Gastrocnemius medialis (tissue), 4 donors: Measurements from ENCODE around the gene CAMK2N2. TPM values are rescaled to one million over a fixed set of nuclear protein-coding genes. Genes with fewer than 3 reads are reported as not detected.

Experiments used
- ATAC-seq, 2 donors: fragments of 150-250 bp; one replicate each; pipeline ENCODE4 v1.9.1; 2016
- DNase-seq, 2 donors: peaks; one replicate each; pipeline ENCODE4 v3.0.0-alpha.2; 2019
- H3K27ac ChIP-seq, 4 donors: fragments of 200-600 bp; sonication (generic); 1 replicate in 1 of 4; 2 replicates in 3 of 4; pipeline ENCODE4 v1.5.1; 2016 to 2018; ENCODE audit warnings: mild to moderate bottlenecking in 2 of 4, moderate library complexity in 1 of 4
- H3K27me3 ChIP-seq, 3 donors: fragments of 200-600 bp; sonication (generic) in 2 of 3; 1 replicate in 1 of 3; 2 replicates in 2 of 3; pipeline versions ENCODE4 v1.5.1 to v1.6.0; 2016 to 2019; ENCODE audit warnings: mild to moderate bottlenecking in 1 of 3, moderate library complexity in 1 of 3
- H3K36me3 ChIP-seq, 2 donors: fragments of 200-600 bp; sonication (generic) in 1 of 2; one replicate each; pipeline ENCODE4 v1.5.1; 2017 to 2018
- H3K4me1 ChIP-seq, 2 donors: fragments of 200-600 bp; sonication (generic) in 1 of 2; one replicate each; pipeline ENCODE4 v1.5.1; 2016 to 2017; ENCODE audit warnings: mild to moderate bottlenecking in 2 of 2
- H3K4me3 ChIP-seq, 4 donors: fragments of 200-600 bp; sonication (generic) in 3 of 4; 1 replicate in 1 of 4; 2 replicates in 3 of 4; pipeline ENCODE4 v1.5.1; 2016 to 2019; ENCODE audit warnings: mild to moderate bottlenecking in 2 of 4
- H3K9me3 ChIP-seq, 3 donors: fragments of 200-600 bp; sonication (generic) in 2 of 3; 1 replicate in 1 of 3; 2 replicates in 2 of 3; pipeline ENCODE4 v1.5.1; 2016 to 2019
- POLR2A ChIP-seq, 2 donors: fragments of 450-650 bp; IDR thresholded peaks; one replicate each; pipeline ENCODE4 v1.6.1; 2017; ENCODE audit warnings: antibody characterized with exemption in 2 of 2, mild to moderate bottlenecking in 2 of 2, moderate library complexity in 2 of 2
- in situ Hi-C, 4 donors: fragments of 200-750 bp; cut with MboI; loops; one replicate each; pipeline versions ENCODE4 v1.15.0 to v1.8.0; 2017; ENCODE audit warnings: low sequenced_read_pairs in 4 of 4
- intact Hi-C: fragments of 100-400 bp; cut with DNase I; formaldehyde crosslinking; loops from one replicate; pipeline ENCODE4 v1.15.1; 2023; ENCODE audit warnings: low total_unique reads
- total RNA-seq, 4 donors: library from RNA; depleted of rRNA; stranded (reverse); fragments of >200 nt; gene quantifications; one replicate each; pipeline versions ENCODE4 v1.1.0 to v1.2.3, GENCODE V29; 2016
- TF ChIP-seq, protein P1 (sequence below), 5 experiments: fragments of 450-650 bp in 3 of 5; fragments of 200-600 bp in 2 of 5; sonication (generic) in 2 of 5; IDR thresholded peaks in 4 of 5; conservative IDR thresholded peaks in 1 of 5; 1 replicate in 4 of 5; 2 replicates in 1 of 5; pipeline ENCODE4 v1.5.1; 2016 to 2019; ENCODE audit warnings: antibody characterized with exemption in 5 of 5, mild to moderate bottlenecking in 3 of 5, moderate library complexity in 3 of 5

CAMK2N2 gene
- not detected for total RNA-seq

GRCh38 chr3:184261270-184261853 is at the start of gene CAMK2N2:
Gene CAMK2N2, minus strand, starts transcription at chr3:184261553. Its CDS starts 268 bp downstream, at chr3:184261285.
- ATAC-seq (no peak), DNase-seq (no peak)
- H3K27ac ChIP-seq = no peak within 1 kb of the TSS
- H3K4me3 ChIP-seq = peak within 1 kb of the TSS; percentile 41 to 54 (median 45)
- H3K27me3 ChIP-seq = peaks cover 36 to 70% (median 51%) of the 10 kb centered on the region in 3 donors
- intact Hi-C loops (no loop called here), in situ Hi-C loops (loop anchor here in 1 of 4 donors (25.0 kb wide), 1 partner anchor 374 kb away; the partner anchor contains the start of gene PARL)
- TF ChIP-seq, protein P1, sequence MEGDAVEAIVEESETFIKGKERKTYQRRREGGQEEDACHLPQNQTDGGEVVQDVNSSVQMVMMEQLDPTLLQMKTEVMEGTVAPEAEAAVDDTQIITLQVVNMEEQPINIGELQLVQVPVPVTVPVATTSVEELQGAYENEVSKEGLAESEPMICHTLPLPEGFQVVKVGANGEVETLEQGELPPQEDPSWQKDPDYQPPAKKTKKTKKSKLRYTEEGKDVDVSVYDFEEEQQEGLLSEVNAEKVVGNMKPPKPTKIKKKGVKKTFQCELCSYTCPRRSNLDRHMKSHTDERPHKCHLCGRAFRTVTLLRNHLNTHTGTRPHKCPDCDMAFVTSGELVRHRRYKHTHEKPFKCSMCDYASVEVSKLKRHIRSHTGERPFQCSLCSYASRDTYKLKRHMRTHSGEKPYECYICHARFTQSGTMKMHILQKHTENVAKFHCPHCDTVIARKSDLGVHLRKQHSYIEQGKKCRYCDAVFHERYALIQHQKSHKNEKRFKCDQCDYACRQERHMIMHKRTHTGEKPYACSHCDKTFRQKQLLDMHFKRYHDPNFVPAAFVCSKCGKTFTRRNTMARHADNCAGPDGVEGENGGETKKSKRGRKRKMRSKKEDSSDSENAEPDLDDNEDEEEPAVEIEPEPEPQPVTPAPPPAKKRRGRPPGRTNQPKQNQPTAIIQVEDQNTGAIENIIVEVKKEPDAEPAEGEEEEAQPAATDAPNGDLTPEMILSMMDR (IDR thresholded peaks at IDR 0.05 in 4 of 5, conservative IDR thresholded peaks at IDR 0.05 in 1 of 5) = no peak
- H3K36me3 ChIP-seq = peaks cover 0 to 7% of the 10 kb centered on the region in 2 donors
- peaks cover 10 to 14% of the 10 kb centered on the region in 2 donors for H3K4me1 ChIP-seq
- no peaks in the 10 kb centered on the region for H3K9me3 ChIP-seq

- H3K4me3 ChIP-seq = no peak overlapping the region
- H3K9me3 ChIP-seq = no peaks in the 10 kb centered on the region
- H3K4me1 ChIP-seq = peaks cover under 1 to 2% of the 10 kb centered on the region in 2 donors
- intact Hi-C loops = no loop called here
- no peak for TF ChIP-seq POLR2A (IDR thresholded peaks at IDR 0.05)
- TF ChIP-seq, protein P1 (IDR thresholded peaks at IDR 0.05 in 4 of 5, conservative IDR thresholded peaks at IDR 0.05 in 1 of 5) = no peak
- no peaks in the 10 kb centered on the region for H3K27me3 ChIP-seq
- H3K36me3 ChIP-seq = peaks cover 9 to 58% of the 10 kb centered on the region in 2 donors
- in situ Hi-C loops = no loop called here
- DNase-seq = no peak
- ATAC-seq = no peak
- H3K27ac ChIP-seq = no peak overlapping the region
Observed at GRCh38 chr3:184308744-184309143, 47.4 kb upstream of the CAMK2N2 start.

DNA sequence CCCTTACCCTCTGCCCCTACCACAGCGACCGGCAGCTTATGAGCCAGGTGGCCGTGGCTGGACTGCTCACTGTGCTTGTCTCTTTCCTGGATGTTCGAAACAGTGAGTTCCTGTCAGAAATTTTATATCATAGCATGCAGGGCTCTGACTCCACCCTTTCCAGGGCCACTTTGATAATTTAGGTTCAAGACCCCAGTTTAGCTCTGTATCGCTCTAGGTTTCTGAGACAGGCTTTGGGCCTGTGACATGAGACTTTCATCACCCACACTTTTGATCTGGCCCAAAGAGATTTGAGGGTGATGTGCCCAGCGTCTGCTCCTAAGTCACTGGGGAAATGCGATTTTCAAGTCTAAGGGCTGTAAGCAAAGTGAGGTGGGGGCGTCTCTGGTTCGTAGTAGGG is 46.6 kb upstream of the CAMK2N2 start:
- intact Hi-C loops = no loop called here
- Histone ChIP-seq H3K9me3 (no peaks in the 10 kb centered on the region), H3K27me3 (no peaks in the 10 kb centered on the region), H3K4me3 (no peak overlapping the region), H3K4me1 (no peaks in the 10 kb centered on the region), H3K27ac (no peak overlapping the region), H3K36me3 (peaks cover 16 to 66% of the 10 kb centered on the region in 2 donors)
- in situ Hi-C loops = no loop called here
- no peak for DNase-seq
- no peak for TF ChIP-seq POLR2A (IDR thresholded peaks at IDR 0.05)
- TF ChIP-seq, protein P1 (IDR thresholded peaks at IDR 0.05 in 4 of 5, conservative IDR thresholded peaks at IDR 0.05 in 1 of 5) = no peak
- ATAC-seq = no peak

- in situ Hi-C loops (no loop called here), intact Hi-C loops (no loop called here)
- TF ChIP-seq, protein P1 (IDR thresholded peaks at IDR 0.05 in 4 of 5, conservative IDR thresholded peaks at IDR 0.05 in 1 of 5) = no peak
- no peak for TF ChIP-seq POLR2A (IDR thresholded peaks at IDR 0.05)
- DNase-seq (no peak), ATAC-seq (no peak)
- Histone ChIP-seq H3K4me3 (no peak overlapping the region), H3K4me1 (peaks cover 0 to 2% of the 10 kb centered on the region in 2 donors), H3K27ac (no peak overlapping the region), H3K36me3 (peaks cover 20 to 81% of the 10 kb centered on the region in 2 donors), H3K27me3 (no peaks in the 10 kb centered on the region), H3K9me3 (no peaks in the 10 kb centered on the region)
Observed at GRCh38 chr3:184306341-184306972, 45.1 kb upstream of the CAMK2N2 start.
